ENCODE data around the gene NR5A2.
"Not testable (repeated sequence)": the region's sequence is repeated elsewhere in the genome, so short reads cannot be mapped to it uniquely, and the experiment has no call there.

NR5A2 gene

GRCh38 chr1:200181861-200182260 is 154.4 kb downstream of the NR5A2 start:
- DNase-seq (ENCODE audit: low read depth) = no peak
- TF ChIP-seq CTCF (IDR thresholded peaks at IDR 0.05; ENCODE audit: low read depth, low read length, missing control alignments) = no peak
- H3K4me3 ChIP-seq (ENCODE audit: low read depth, low read length) = no peak overlapping the region
- in situ Hi-C loops (cut with HindIII; ENCODE audit: low sequenced_read_pairs) = no loop called here

GRCh38 chr1:200182701-200183100 is 155.2 kb downstream of the NR5A2 start:
- no peak for DNase-seq (ENCODE audit: low read depth)
- in situ Hi-C loops (cut with HindIII; ENCODE audit: low sequenced_read_pairs) = no loop called here
- no peak overlapping the region for H3K4me3 ChIP-seq (ENCODE audit: low read depth, low read length)
- TF ChIP-seq CTCF (IDR thresholded peaks at IDR 0.05; ENCODE audit: low read depth, low read length, missing control alignments) = no peak

- no peak overlapping the region for H3K4me3 ChIP-seq (ENCODE audit: low read depth, low read length)
- in situ Hi-C loops (cut with HindIII; ENCODE audit: low sequenced_read_pairs) = no loop called here
- no peak for DNase-seq (ENCODE audit: low read depth)
- no peak for TF ChIP-seq CTCF (IDR thresholded peaks at IDR 0.05; ENCODE audit: low read depth, low read length, missing control alignments)
These were observed 156.1 kb downstream of the NR5A2 start for GRCh38 chr1:200183637-200184036.

GRCh38 chr1:200184196-200184595 is 156.7 kb downstream of the NR5A2 start:
- DNase-seq (ENCODE audit: low read depth) = peak; percentile 18
- in situ Hi-C loops (cut with HindIII; ENCODE audit: low sequenced_read_pairs) = no loop called here
- no peak for TF ChIP-seq CTCF (IDR thresholded peaks at IDR 0.05; ENCODE audit: low read depth, low read length, missing control alignments)
- no peak overlapping the region for H3K4me3 ChIP-seq (ENCODE audit: low read depth, low read length)

GRCh38 chr1:200185191-200185590 is 157.7 kb downstream of the NR5A2 start:
- DNase-seq (ENCODE audit: low read depth); in situ Hi-C loops (cut with HindIII; ENCODE audit: low sequenced_read_pairs); H3K4me3 ChIP-seq (ENCODE audit: low read depth, low read length): not testable (repeated sequence)

- DNase-seq (ENCODE audit: low read depth); in situ Hi-C loops (cut with HindIII; ENCODE audit: low sequenced_read_pairs); H3K4me3 ChIP-seq (ENCODE audit: low read depth, low read length): not testable (repeated sequence)
These were observed 159.8 kb downstream of the NR5A2 start for GRCh38 chr1:200187332-200187731.

- in situ Hi-C loops (cut with HindIII; ENCODE audit: low sequenced_read_pairs) = no loop called here
- no peak for TF ChIP-seq CTCF (IDR thresholded peaks at IDR 0.05; ENCODE audit: low read depth, low read length, missing control alignments)
- no peak overlapping the region for H3K4me3 ChIP-seq (ENCODE audit: low read depth, low read length)
- DNase-seq (ENCODE audit: low read depth) = no peak
These were observed 164.5 kb downstream of the NR5A2 start for GRCh38 chr1:200191993-200192392.

GRCh38 chr1:200194477-200194876 is 167.0 kb downstream of the NR5A2 start:
- in situ Hi-C loops (cut with HindIII; ENCODE audit: low sequenced_read_pairs) = no loop called here
- DNase-seq (ENCODE audit: low read depth) = no peak
- H3K4me3 ChIP-seq (ENCODE audit: low read depth, low read length) = no peak overlapping the region
- no peak for TF ChIP-seq CTCF (IDR thresholded peaks at IDR 0.05; ENCODE audit: low read depth, low read length, missing control alignments)
